H1 (cell line): ENCODE results near the gene ZDHHC16.

Experiments
- ATF3 ChIP-seq: IDR thresholded peaks from 2 replicates; pipeline ENCODE4 v1.6.1; 2011; ENCODE audit warnings: low read depth, mild to moderate bottlenecking, low read length; ENCODE audit not compliant: insufficient read depth
- BRCA1 ChIP-seq: IDR thresholded peaks from 2 replicates; pipeline ENCODE4 v1.6.1; 2012; ENCODE audit warnings: low read depth, low read length, improper control_type of control experiment
- CTCF ChIP-seq, 3 experiments: IDR thresholded peaks; 1 replicate in 2 of 3; 2 replicates in 1 of 3; pipeline versions ENCODE4 v1.5.1 to v1.6.1; 2011; ENCODE audit warnings: low read length in 3 of 3, mild to moderate bottlenecking in 3 of 3, inconsistent platforms in 2 of 3, low read depth in 1 of 3, moderate library complexity in 1 of 3; ENCODE audit not compliant: insufficient read depth in 1 of 3; ENCODE audit errors: control extremely low read depth in 1 of 3
- E2F6 ChIP-seq: IDR thresholded peaks from 2 replicates; pipeline ENCODE4 v1.6.1; 2012; ENCODE audit warnings: inconsistent platforms
- FOSL1 ChIP-seq: IDR thresholded peaks from 2 replicates; pipeline ENCODE4 v1.6.1; 2011; ENCODE audit warnings: mild to moderate bottlenecking, low read depth, low read length, moderate library complexity; ENCODE audit not compliant: insufficient read depth
- JUN ChIP-seq: IDR thresholded peaks from 2 replicates; pipeline ENCODE4 v1.6.1; 2011; ENCODE audit warnings: low read depth, mild to moderate bottlenecking, improper control_type of control experiment, low read length
- MAFK ChIP-seq: IDR thresholded peaks from 2 replicates; pipeline ENCODE4 v1.6.1; 2012; ENCODE audit warnings: low read depth, mild to moderate bottlenecking, improper control_type of control experiment, low read length
- POLR2A ChIP-seq, 2 experiments: IDR thresholded peaks; 1 replicate in 1 of 2; 2 replicates in 1 of 2; pipeline ENCODE4 v1.6.1; 2011; ENCODE audit warnings: low read depth in 2 of 2, low read length in 2 of 2, mild to moderate bottlenecking in 2 of 2; ENCODE audit errors: control extremely low read depth in 1 of 2
- POLR2AphosphoS5 ChIP-seq: IDR thresholded peaks from 2 replicates; pipeline ENCODE4 v1.6.1; 2011; ENCODE audit warnings: low read depth, low read length
- SIN3A ChIP-seq, 2 experiments: IDR thresholded peaks in 1 of 2; conservative IDR thresholded peaks in 1 of 2; 2 replicates each; pipeline ENCODE4 v1.6.1; 2011 to 2012; ENCODE audit warnings: low read length in 2 of 2, improper control_type of control experiment in 1 of 2, low read depth in 1 of 2, mild to moderate bottlenecking in 1 of 2
- SIX5 ChIP-seq: IDR thresholded peaks from 2 replicates; pipeline ENCODE4 v1.6.1; 2011; ENCODE audit warnings: mild to moderate bottlenecking, low read depth, low read length
- TAF1 ChIP-seq: IDR thresholded peaks from 2 replicates; pipeline ENCODE4 v1.6.1; 2011; ENCODE audit warnings: mild to moderate bottlenecking, low read depth, low read length
- ZNF274 ChIP-seq: IDR thresholded peaks from 2 replicates; pipeline ENCODE4 v1.7.0; 2012; ENCODE audit warnings: low read length, borderline replicate concordance; ENCODE audit errors: extremely low read depth

- no peak for TF ChIP-seq SIX5
- TF ChIP-seq MAFK = no peak
- no peak for TF ChIP-seq CTCF (IDR thresholded peaks at IDR 0.05; ENCODE audit: control extremely low read depth in 1 of 3, insufficient read depth in 1 of 3, low read depth in 1 of 3, low read length in 3 of 3)
- no peak for TF ChIP-seq SIN3A (conservative IDR thresholded peaks at IDR 0.05 in 1 of 2, IDR thresholded peaks at IDR 0.05 in 1 of 2; ENCODE audit: low read depth in 1 of 2, low read length in 2 of 2)
- no peak for TF ChIP-seq ATF3
- TF ChIP-seq FOSL1 = no peak
- TF ChIP-seq E2F6 = no peak
- no peak for TF ChIP-seq POLR2AphosphoS5
- TF ChIP-seq JUN = no peak
- no peak for TF ChIP-seq BRCA1
- TF ChIP-seq ZNF274 = no peak
- no peak for TF ChIP-seq POLR2A (IDR thresholded peaks at IDR 0.05; ENCODE audit: control extremely low read depth in 1 of 2, low read depth in 2 of 2, low read length in 2 of 2)
- TF ChIP-seq TAF1 = no peak
These were observed 18.3 kb downstream of the ZDHHC16 start for GRCh38 chr10:97464226-97464625.
